Adrenal gland (tissue), 5 donors: ENCODE measurements around the gene ADAMTS20.

Experiments used
- CTCF ChIP-seq, 6 experiments: fragments of 450-650 bp in 4 of 6; fragments of 200-600 bp in 2 of 6; sonication (generic) in 1 of 6; IDR thresholded peaks; 1 replicate in 5 of 6; 2 replicates in 1 of 6; pipeline versions ENCODE4 v1.5.1 to v1.8.0; 2016 to 2021; ENCODE audit warnings: antibody characterized with exemption in 6 of 6, mild to moderate bottlenecking in 2 of 6, moderate library complexity in 1 of 6
- POLR2A ChIP-seq, 2 donors: fragments of 450-650 bp; IDR thresholded peaks; one replicate each; pipeline ENCODE4 v1.6.1; 2017; ENCODE audit warnings: antibody characterized with exemption in 2 of 2, mild to moderate bottlenecking in 2 of 2, moderate library complexity in 1 of 2
- donor health status: DM: no; HTN: no; CAD: no.

- TF ChIP-seq CTCF (IDR thresholded peaks at IDR 0.05), result no peak
- TF ChIP-seq POLR2A (IDR thresholded peaks at IDR 0.05), result no peak
Observed at GRCh38 chr12:43580601-43581000, 28.6 kb upstream of the ADAMTS20 start.
